ENCODE measurements around the gene CDH4. TPM values are rescaled to one million over a fixed set of nuclear protein-coding genes. Genes with fewer than 3 reads are reported as not detected.

Gene CDH4
- total RNA-seq, 1 experiment from 2014 or later: not detected

DNA sequence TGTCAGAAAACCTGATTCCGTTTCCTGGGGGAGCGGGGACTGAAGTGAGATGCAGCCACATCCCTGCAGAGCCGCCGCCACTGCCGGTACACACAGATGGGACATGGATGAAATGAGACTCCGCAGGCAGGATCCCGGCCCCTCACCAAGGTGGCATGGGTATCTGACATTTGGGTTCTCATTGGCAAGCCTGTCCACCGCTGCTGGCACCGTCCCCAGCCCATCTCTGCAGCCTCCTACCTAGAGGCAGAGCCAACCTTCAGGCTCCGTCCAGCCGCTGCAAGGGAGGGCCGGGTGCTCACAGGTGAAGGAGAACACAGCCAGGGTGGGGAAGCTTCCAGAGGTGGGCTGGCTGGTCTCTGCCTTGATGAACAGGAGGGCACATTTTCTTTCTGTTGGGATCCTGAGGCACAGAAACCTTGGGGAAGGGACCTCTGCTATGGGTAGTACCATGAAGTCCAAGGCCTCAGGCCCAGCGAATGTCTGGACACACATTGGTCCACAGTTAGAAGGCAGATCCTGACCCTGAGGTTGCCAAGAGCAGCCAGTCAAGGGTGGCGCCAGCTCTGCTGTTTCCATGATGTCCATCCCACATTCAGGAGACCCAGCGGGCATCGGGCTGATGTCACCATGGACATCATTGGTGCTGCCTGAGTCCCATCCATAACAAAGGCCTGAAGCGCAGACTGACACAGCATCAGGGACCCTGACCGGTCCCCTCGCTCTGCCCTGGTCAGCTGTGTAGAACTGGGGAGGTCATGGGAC lies 636.2 kb downstream of the CDH4 start:
- CTCF ChIA-PET: no interaction called here
- intact Hi-C loops (cut with micrococcal nuclease; ENCODE audit: unreplicated experiment): no loop called here
- H4K20me1 ChIP-seq (ENCODE audit: insufficient read depth): no peaks in the 10 kb centered on the region

DNA sequence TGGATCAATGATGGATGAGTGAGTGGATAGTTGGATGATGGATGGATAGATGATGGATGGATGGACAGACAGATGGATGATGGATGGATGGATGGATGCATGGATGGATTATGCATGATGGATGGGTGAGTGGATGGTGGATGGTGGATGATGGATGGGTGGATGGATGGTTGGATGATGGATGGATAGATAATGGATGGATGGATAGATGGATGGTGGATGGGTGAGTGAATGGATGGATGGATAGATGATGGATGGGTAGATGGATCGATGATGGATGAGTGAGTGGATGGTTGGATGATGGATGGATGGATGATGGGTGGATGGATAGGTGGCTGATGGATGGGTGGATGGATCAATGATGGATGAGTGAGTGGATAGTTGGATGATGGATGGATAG lies 637.6 kb downstream of the CDH4 start:
- H2AFZ ChIP-seq: no peak overlapping the region
- DNase-seq: no peak
- no peaks in the 10 kb centered on the region for H3F3A ChIP-seq (ENCODE audit: insufficient read depth, low read depth)
- no peak overlapping the region for H3K4me3 ChIP-seq
- H3K9me3 ChIP-seq (ENCODE audit: insufficient read depth, low read depth): no peaks in the 10 kb centered on the region
- H3K27me3 ChIP-seq (ENCODE audit: insufficient read depth, low read depth): peaks cover 80% of the 10 kb centered on the region
- no peak overlapping the region for H3K4me2 ChIP-seq
- H3K27ac ChIP-seq: no peak overlapping the region
- no peak for TF ChIP-seq EZH2 (IDR thresholded peaks at IDR 0.05; ENCODE audit: low read depth)
- TF ChIP-seq, protein P1, sequence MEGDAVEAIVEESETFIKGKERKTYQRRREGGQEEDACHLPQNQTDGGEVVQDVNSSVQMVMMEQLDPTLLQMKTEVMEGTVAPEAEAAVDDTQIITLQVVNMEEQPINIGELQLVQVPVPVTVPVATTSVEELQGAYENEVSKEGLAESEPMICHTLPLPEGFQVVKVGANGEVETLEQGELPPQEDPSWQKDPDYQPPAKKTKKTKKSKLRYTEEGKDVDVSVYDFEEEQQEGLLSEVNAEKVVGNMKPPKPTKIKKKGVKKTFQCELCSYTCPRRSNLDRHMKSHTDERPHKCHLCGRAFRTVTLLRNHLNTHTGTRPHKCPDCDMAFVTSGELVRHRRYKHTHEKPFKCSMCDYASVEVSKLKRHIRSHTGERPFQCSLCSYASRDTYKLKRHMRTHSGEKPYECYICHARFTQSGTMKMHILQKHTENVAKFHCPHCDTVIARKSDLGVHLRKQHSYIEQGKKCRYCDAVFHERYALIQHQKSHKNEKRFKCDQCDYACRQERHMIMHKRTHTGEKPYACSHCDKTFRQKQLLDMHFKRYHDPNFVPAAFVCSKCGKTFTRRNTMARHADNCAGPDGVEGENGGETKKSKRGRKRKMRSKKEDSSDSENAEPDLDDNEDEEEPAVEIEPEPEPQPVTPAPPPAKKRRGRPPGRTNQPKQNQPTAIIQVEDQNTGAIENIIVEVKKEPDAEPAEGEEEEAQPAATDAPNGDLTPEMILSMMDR (conservative IDR thresholded peaks at IDR 0.05): no peak
- ChIA-PET CTCF (no interaction called here), POLR2A (ENCODE audit: unreplicated experiment) (no interaction called here)
- H4K20me1 ChIP-seq (ENCODE audit: insufficient read depth): no peaks in the 10 kb centered on the region
- BruUV-seq (replicated peaks): no TSS peak
- H3K36me3 ChIP-seq (ENCODE audit: low read depth): no peaks in the 10 kb centered on the region
- no peaks in the 10 kb centered on the region for H3K9me2 ChIP-seq (ENCODE audit: insufficient read depth)
- H3K79me2 ChIP-seq (ENCODE audit: low read depth): no peaks in the 10 kb centered on the region
- no peaks in the 10 kb centered on the region for H3K4me1 ChIP-seq (replicated peaks; ENCODE audit: insufficient read depth)
- intact Hi-C loops (cut with micrococcal nuclease; ENCODE audit: unreplicated experiment): no loop called here

More for the DNA sequence above, 636.2 kb downstream of the CDH4 start:
- no peak for DNase-seq
- Histone ChIP-seq H2AFZ (no peak overlapping the region), H3K27me3 (ENCODE audit: insufficient read depth, low read depth) (peaks cover 80% of the 10 kb centered on the region), H3K9me3 (ENCODE audit: insufficient read depth, low read depth) (no peaks in the 10 kb centered on the region), H3F3A (ENCODE audit: insufficient read depth, low read depth) (no peaks in the 10 kb centered on the region), H3K36me3 (ENCODE audit: low read depth) (no peaks in the 10 kb centered on the region), H3K79me2 (ENCODE audit: low read depth) (no peaks in the 10 kb centered on the region), H3K4me2 (no peak overlapping the region), H3K9me2 (ENCODE audit: insufficient read depth) (no peaks in the 10 kb centered on the region), H3K4me1 (replicated peaks; ENCODE audit: insufficient read depth) (no peaks in the 10 kb centered on the region), H3K4me3 (no peak overlapping the region), H3K27ac (no peak overlapping the region)
- POLR2A ChIA-PET (ENCODE audit: unreplicated experiment): no interaction called here
- TF ChIP-seq EZH2 (IDR thresholded peaks at IDR 0.05; ENCODE audit: low read depth): no peak
- TF ChIP-seq, protein P1 (conservative IDR thresholded peaks at IDR 0.05): no peak
- no TSS peak for BruUV-seq (replicated peaks)

- H3K9me3 ChIP-seq (ENCODE audit: insufficient read depth, low read depth): no peaks in the 10 kb centered on the region
- no TSS peak for BruUV-seq (replicated peaks)
- no peaks in the 10 kb centered on the region for H3K36me3 ChIP-seq (ENCODE audit: low read depth)
- H3F3A ChIP-seq (ENCODE audit: insufficient read depth, low read depth): no peaks in the 10 kb centered on the region
- intact Hi-C loops (cut with micrococcal nuclease; ENCODE audit: unreplicated experiment): no loop called here
- CTCF ChIA-PET: no interaction called here
- DNase-seq: no peak
- no peak overlapping the region for H3K27ac ChIP-seq
- H4K20me1 ChIP-seq (ENCODE audit: insufficient read depth): no peaks in the 10 kb centered on the region
- TF ChIP-seq, protein P1 (conservative IDR thresholded peaks at IDR 0.05): no peak
- TF ChIP-seq EZH2 (IDR thresholded peaks at IDR 0.05; ENCODE audit: low read depth): no peak
- no peaks in the 10 kb centered on the region for H3K4me1 ChIP-seq (replicated peaks; ENCODE audit: insufficient read depth)
- H3K4me3 ChIP-seq: no peak overlapping the region
- no peak overlapping the region for H3K4me2 ChIP-seq
- H3K9me2 ChIP-seq (ENCODE audit: insufficient read depth): no peaks in the 10 kb centered on the region
- POLR2A ChIA-PET (ENCODE audit: unreplicated experiment): no interaction called here
- H2AFZ ChIP-seq: no peak overlapping the region
- H3K27me3 ChIP-seq (ENCODE audit: insufficient read depth, low read depth): peaks cover 80% of the 10 kb centered on the region
- no peaks in the 10 kb centered on the region for H3K79me2 ChIP-seq (ENCODE audit: low read depth)
Observed at GRCh38 chr20:61890210-61890609, 638.1 kb downstream of the CDH4 start.
